Epithelial cell of proximal tubule (primary cell): ENCODE measurements around the gene BCKDHB. TPM values are rescaled to one million over a fixed set of nuclear protein-coding genes. Genes with fewer than 3 reads are reported as not detected.

Experiments used
- DNase-seq: peaks from one replicate; pipeline ENCODE4 v3.0.0-alpha.2; 2011; ENCODE audit warnings: low read depth
- H3K4me3 ChIP-seq: 2 replicates; pipeline ENCODE4 v1.5.1; 2011; ENCODE audit warnings: low read depth, mild to moderate bottlenecking, low read length
- CTCF ChIP-seq: conservative IDR thresholded peaks from 2 replicates; pipeline ENCODE4 v1.5.1; 2012; ENCODE audit warnings: low read depth, mild to moderate bottlenecking, low read length
- total RNA-seq: library from RNA; depleted of rRNA; stranded (reverse); fragments of >200 nt; gene quantifications from 2 replicates; pipeline ENCODE4 v1.2.3, GENCODE V29; 2015

Gene BCKDHB
- total RNA-seq, 1 donor from 2014 or later, result 11.9 TPM

GRCh38 chr6:80356000-80356399, 249.5 kb downstream of the BCKDHB start:
- no peak overlapping the region for H3K4me3 ChIP-seq
- no peak for TF ChIP-seq CTCF
- DNase-seq, result no peak

- TF ChIP-seq CTCF, result no peak
- DNase-seq, result no peak
- H3K4me3 ChIP-seq, result no peak overlapping the region
Measured at GRCh38 chr6:80356545-80356944, 250.1 kb downstream of the BCKDHB start.

- no peak for DNase-seq
- TF ChIP-seq CTCF, result no peak
- H3K4me3 ChIP-seq, result no peak overlapping the region
Measured at GRCh38 chr6:80357081-80357480, 250.6 kb downstream of the BCKDHB start.

GRCh38 chr6:80357674-80358073, 251.2 kb downstream of the BCKDHB start:
- DNase-seq, result no peak
- H3K4me3 ChIP-seq, result no peak overlapping the region
- no peak for TF ChIP-seq CTCF

GRCh38 chr6:80363501-80364122, 257.1 kb downstream of the BCKDHB start:
- no peak overlapping the region for H3K4me3 ChIP-seq
- no peak for DNase-seq
- TF ChIP-seq CTCF, result no peak

- DNase-seq, result no peak
- no peak overlapping the region for H3K4me3 ChIP-seq
- no peak for TF ChIP-seq CTCF
Measured at GRCh38 chr6:80364149-80364548, 257.7 kb downstream of the BCKDHB start.

- no peak overlapping the region for H3K4me3 ChIP-seq
- TF ChIP-seq CTCF, result no peak
- no peak for DNase-seq
Measured at GRCh38 chr6:80366051-80366450, 259.6 kb downstream of the BCKDHB start.
